Right lobe of liver (tissue), 4 donors: ENCODE measurements around the gene GTSE1.

ENCODE experiments used
- POLR2A ChIP-seq: fragments of 450-650 bp; IDR thresholded peaks from one replicate; pipeline ENCODE4 v1.6.1; 2017; ENCODE audit warnings: antibody characterized with exemption, mild to moderate bottlenecking
- TF ChIP-seq, protein P1 (sequence below), 4 donors: fragments of 200-600 bp in 3 of 4; fragments of 450-650 bp in 1 of 4; IDR thresholded peaks; one replicate each; pipeline versions ENCODE4 v1.5.1 to v1.8.0; 2016 to 2022; ENCODE audit warnings: antibody characterized with exemption in 4 of 4, mild to moderate bottlenecking in 2 of 4
- donor health status: DM: no; HTN: no; CAD: no.
- donor health status: DM: no; HTN: no; CAD: no.
- donor health status: DM: no; HTN: yes; CAD: no.

DNA sequence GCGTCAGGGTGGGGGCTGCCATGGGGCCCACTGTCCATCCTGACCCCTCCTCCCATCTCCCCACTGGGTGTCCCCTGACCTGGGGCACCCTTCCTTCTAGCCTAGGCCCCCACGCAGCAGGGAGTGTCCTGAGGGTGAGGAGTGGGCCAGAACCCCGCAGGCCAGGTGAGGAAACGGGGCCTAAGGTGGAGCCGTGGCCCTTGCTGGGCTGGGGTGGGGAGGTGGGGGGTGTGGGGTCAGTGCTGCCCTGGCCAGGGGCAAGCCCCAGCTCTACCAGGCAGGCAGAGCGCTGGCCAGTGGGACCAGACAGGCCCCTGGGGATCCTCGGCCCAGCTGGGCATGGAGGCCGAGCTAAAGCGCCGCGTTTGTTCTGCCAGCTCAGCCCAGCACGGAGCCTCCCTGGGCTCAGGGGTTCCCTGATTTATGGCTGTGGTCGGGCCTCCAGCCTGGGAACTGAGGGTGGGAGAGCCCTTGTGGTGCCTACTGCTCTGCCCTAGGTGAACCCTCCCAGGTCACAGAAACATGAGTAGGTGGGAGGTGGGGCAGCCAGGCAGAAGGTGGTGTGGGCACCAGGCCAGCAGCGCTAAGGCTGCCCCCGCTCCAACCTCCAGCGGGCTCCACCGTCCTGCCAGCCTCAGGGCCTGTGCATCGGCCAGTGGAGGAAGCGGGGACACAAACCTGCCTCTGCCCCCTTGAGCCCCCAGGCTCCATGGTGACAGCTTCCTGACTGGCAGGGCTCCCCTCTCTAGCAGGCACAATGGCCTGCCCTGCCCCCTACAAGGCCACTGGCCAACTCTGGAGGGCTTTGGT is 61.2 kb downstream of the GTSE1 start:
- TF ChIP-seq, protein P1, sequence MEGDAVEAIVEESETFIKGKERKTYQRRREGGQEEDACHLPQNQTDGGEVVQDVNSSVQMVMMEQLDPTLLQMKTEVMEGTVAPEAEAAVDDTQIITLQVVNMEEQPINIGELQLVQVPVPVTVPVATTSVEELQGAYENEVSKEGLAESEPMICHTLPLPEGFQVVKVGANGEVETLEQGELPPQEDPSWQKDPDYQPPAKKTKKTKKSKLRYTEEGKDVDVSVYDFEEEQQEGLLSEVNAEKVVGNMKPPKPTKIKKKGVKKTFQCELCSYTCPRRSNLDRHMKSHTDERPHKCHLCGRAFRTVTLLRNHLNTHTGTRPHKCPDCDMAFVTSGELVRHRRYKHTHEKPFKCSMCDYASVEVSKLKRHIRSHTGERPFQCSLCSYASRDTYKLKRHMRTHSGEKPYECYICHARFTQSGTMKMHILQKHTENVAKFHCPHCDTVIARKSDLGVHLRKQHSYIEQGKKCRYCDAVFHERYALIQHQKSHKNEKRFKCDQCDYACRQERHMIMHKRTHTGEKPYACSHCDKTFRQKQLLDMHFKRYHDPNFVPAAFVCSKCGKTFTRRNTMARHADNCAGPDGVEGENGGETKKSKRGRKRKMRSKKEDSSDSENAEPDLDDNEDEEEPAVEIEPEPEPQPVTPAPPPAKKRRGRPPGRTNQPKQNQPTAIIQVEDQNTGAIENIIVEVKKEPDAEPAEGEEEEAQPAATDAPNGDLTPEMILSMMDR (IDR thresholded peaks at IDR 0.05) = no peak
- no peak for TF ChIP-seq POLR2A
